Measurements from ENCODE around the gene LNP1. TPM values are rescaled to one million over a fixed set of nuclear protein-coding genes. Genes with fewer than 3 reads are reported as not detected.

The LNP1 gene
- total and polyA plus RNA-seq, 2 donors (not counting 3 experiments of a cell fraction or from before 2014, with no cell fraction given) = 0.80 TPM

GRCh38 chr3:100482176-100482575 lies 80.8 kb downstream of the LNP1 start:
- Histone ChIP-seq H3K9me1 (replicated peaks; ENCODE audit: control insufficient read depth, extremely low read depth, insufficient read depth, low read length) (no peaks in the 10 kb centered on the region), H4K20me1 (replicated peaks; ENCODE audit: control insufficient read depth, extremely low read depth, insufficient read depth, low read length) (no peaks in the 10 kb centered on the region), H3K4me1 (ENCODE audit: control insufficient read depth, extremely low read depth, insufficient read depth, low read length) (no peaks in the 10 kb centered on the region), H3K9me3 (replicated peaks; ENCODE audit: control insufficient read depth, insufficient read depth, low read length) (no peaks in the 10 kb centered on the region), H3K27ac (ENCODE audit: insufficient read depth, low read depth, low read length) (no peak overlapping the region), H3K4me3 (replicated peaks in 1 of 3; ENCODE audit: insufficient read depth in 1 of 3, low read depth in 1 of 3, low read length in 3 of 3) (no peak overlapping the region), H3K36me3 (ENCODE audit: control insufficient read depth in 2 of 2, extremely low read depth in 1 of 2, insufficient read depth in 2 of 2, low read length in 2 of 2) (no peaks in the 10 kb centered on the region), H3K9ac (replicated peaks; ENCODE audit: extremely low read depth, insufficient read depth, low read length) (no peak overlapping the region), H3K4me2 (ENCODE audit: insufficient read depth, low read length) (no peak overlapping the region), H3K79me2 (ENCODE audit: control insufficient read depth, insufficient read depth, low read length) (no peaks in the 10 kb centered on the region), H2AFZ (ENCODE audit: low read depth, low read length) (no peak overlapping the region), H3K27me3 (ENCODE audit: control insufficient read depth in 2 of 2, insufficient read depth in 2 of 2, low read length in 2 of 2) (peaks cover 16 to 24% of the 10 kb centered on the region in 2 experiments)
- no peak for TF ChIP-seq CTCF (IDR thresholded peaks at IDR 0.05; ENCODE audit: extremely low read depth in 1 of 2, insufficient read depth in 1 of 2, low read depth in 1 of 2, low read length in 2 of 2)
- no peak for TF ChIP-seq GATA2 (IDR thresholded peaks at IDR 0.05; ENCODE audit: insufficient read depth, insufficient read length, low read depth, low read length)
- no peak for TF ChIP-seq FOS (IDR thresholded peaks at IDR 0.05; ENCODE audit: borderline replicate concordance, insufficient read depth, low read length)
- no peak for TF ChIP-seq MYC (IDR thresholded peaks at IDR 0.05; ENCODE audit: low read depth, low read length)
- TF ChIP-seq POLR2AphosphoS5 (IDR thresholded peaks at IDR 0.05; ENCODE audit: insufficient read depth, low read depth, low read length) = no peak
- TF ChIP-seq EZH2 (IDR thresholded peaks at IDR 0.05; ENCODE audit: borderline replicate concordance, low read depth, low read length, severe bottlenecking) = no peak
- no peak for TF ChIP-seq JUN (IDR thresholded peaks at IDR 0.05; ENCODE audit: borderline replicate concordance, insufficient read depth, insufficient read length, low read depth)
- TF ChIP-seq, protein P1, sequence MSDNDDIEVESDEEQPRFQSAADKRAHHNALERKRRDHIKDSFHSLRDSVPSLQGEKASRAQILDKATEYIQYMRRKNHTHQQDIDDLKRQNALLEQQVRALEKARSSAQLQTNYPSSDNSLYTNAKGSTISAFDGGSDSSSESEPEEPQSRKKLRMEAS (IDR thresholded peaks at IDR 0.05; ENCODE audit: insufficient read depth, insufficient read length) = no peak
- TF ChIP-seq POLR2A (IDR thresholded peaks at IDR 0.05; ENCODE audit: low read depth, low read length) = no peak
- no peak for FAIRE-seq
- no peak for DNase-seq (ENCODE audit: low read depth, low spot score)
- ChIA-PET CTCF (interaction anchor here (0.8 to 1.3 kb wide), 2 partner anchors 11 to 20 kb away, joined by 3 to 8 read pairs; no protein-coding TSS in a partner anchor), POLR2A (no interaction called here)
- BruUV-seq (replicated peaks) = no TSS peak
- dilution Hi-C loops (cut with MboI; ENCODE audit: extremely low pct_ligation_motif_present, low sequenced_read_pairs) = no loop called here
- intact Hi-C loops (cut with micrococcal nuclease) = no loop called here

Data from endothelial cell of umbilical vein (primary cell).